Suprapubic skin (tissue), 4 donors: Measurements from ENCODE around the gene SLC29A3. TPM values are rescaled to one million over a fixed set of nuclear protein-coding genes. Genes with fewer than 3 reads are reported as not detected.

Source experiments
- DNase-seq, 2 donors: peaks; one replicate each; pipeline ENCODE4 v3.0.0-alpha.2; 2019; ENCODE audit warnings: low spot score in 2 of 2
- H3K27ac ChIP-seq: fragments of 200-600 bp; sonication (generic); one replicate; pipeline ENCODE4 v1.5.1; 2019
- H3K27me3 ChIP-seq: fragments of 200-600 bp; sonication (generic); one replicate; pipeline ENCODE4 v1.5.1; 2019
- H3K36me3 ChIP-seq: fragments of 200-600 bp; sonication (generic); one replicate; pipeline ENCODE4 v1.5.1; 2019
- H3K4me1 ChIP-seq: fragments of 200-600 bp; sonication (generic); one replicate; pipeline ENCODE4 v1.5.1; 2019
- H3K4me3 ChIP-seq: fragments of 200-600 bp; sonication (generic); one replicate; pipeline ENCODE4 v1.5.1; 2019; ENCODE audit warnings: mild to moderate bottlenecking
- H3K9me3 ChIP-seq: fragments of 200-600 bp; sonication (generic); one replicate; pipeline ENCODE4 v1.5.1; 2019
- CTCF ChIP-seq, 2 donors: fragments of 200-600 bp in 1 of 2; fragments of 450-650 bp in 1 of 2; sonication (generic) in 1 of 2; IDR thresholded peaks; one replicate each; pipeline ENCODE4 v1.5.1; 2016 to 2019; ENCODE audit warnings: antibody characterized with exemption in 2 of 2, mild to moderate bottlenecking in 1 of 2, moderate library complexity in 1 of 2
- EP300 ChIP-seq: sonication (generic); formaldehyde crosslinking; IDR thresholded peaks from one replicate; pipeline ENCODE4 v1.6.1; 2017; ENCODE audit warnings: antibody characterized with exemption
- POLR2A ChIP-seq, 2 donors: fragments of 450-650 bp; IDR thresholded peaks; one replicate each; pipeline ENCODE4 v1.6.1; 2017; ENCODE audit warnings: antibody characterized with exemption in 2 of 2, mild to moderate bottlenecking in 2 of 2, moderate library complexity in 2 of 2
- POLR2AphosphoS5 ChIP-seq, 3 donors: sonication (generic); formaldehyde crosslinking; IDR thresholded peaks; one replicate each; pipeline ENCODE4 v1.6.1; 2017; ENCODE audit warnings: antibody characterized with exemption in 3 of 3
- WGBS: methylation state at CpG from one replicate; pipeline ENCODE4 v1.1.5; 2018; 5-methylcytosine and 5-hydroxymethylcytosine counted together
- total RNA-seq, 4 donors: library from RNA; depleted of rRNA; stranded (reverse); fragments of >200 nt; gene quantifications; one replicate each; pipeline ENCODE4 v1.1.0, GENCODE V29; 2016

The SLC29A3 gene
- total RNA-seq, 4 donors from 2014 or later = 1.3 to 2.8 (median 2.2) TPM

- Histone ChIP-seq H3K27ac (no peak overlapping the region), H3K4me3 (no peak overlapping the region), H3K27me3 (no peaks in the 10 kb centered on the region), H3K36me3 (no peaks in the 10 kb centered on the region), H3K4me1 (peaks cover 5% of the 10 kb centered on the region), H3K9me3 (no peaks in the 10 kb centered on the region)
- TF ChIP-seq POLR2A (IDR thresholded peaks at IDR 0.05) (no peak), POLR2AphosphoS5 (IDR thresholded peaks at IDR 0.05) (no peak), EP300 (no peak), CTCF (IDR thresholded peaks at IDR 0.05) (no peak)
- WGBS = 67% methylated on average over 3 of the region's 3 CpGs
- no peak for DNase-seq
Measured at GRCh38 chr10:71344993-71345480, 26.0 kb downstream of the SLC29A3 start.

- Histone ChIP-seq H3K27me3 (no peaks in the 10 kb centered on the region), H3K4me1 (peaks cover 5% of the 10 kb centered on the region), H3K9me3 (no peaks in the 10 kb centered on the region), H3K27ac (no peak overlapping the region), H3K36me3 (no peaks in the 10 kb centered on the region), H3K4me3 (no peak overlapping the region)
- no peak for DNase-seq
- no peak for TF ChIP-seq POLR2AphosphoS5 (IDR thresholded peaks at IDR 0.05)
- no peak for TF ChIP-seq EP300
- no peak for TF ChIP-seq CTCF (IDR thresholded peaks at IDR 0.05)
- no peak for TF ChIP-seq POLR2A (IDR thresholded peaks at IDR 0.05)
- WGBS = 84% methylated on average over 7 of the region's 10 CpGs
Measured at GRCh38 chr10:71345694-71346093, 26.6 kb downstream of the SLC29A3 start.

- TF ChIP-seq POLR2A (IDR thresholded peaks at IDR 0.05) (no peak), EP300 (no peak), CTCF (IDR thresholded peaks at IDR 0.05) (no peak), POLR2AphosphoS5 (IDR thresholded peaks at IDR 0.05) (no peak)
- Histone ChIP-seq H3K27me3 (no peaks in the 10 kb centered on the region), H3K27ac (no peak overlapping the region), H3K4me1 (peaks cover 11% of the 10 kb centered on the region), H3K36me3 (peaks cover 4% of the 10 kb centered on the region), H3K9me3 (no peaks in the 10 kb centered on the region), H3K4me3 (no peak overlapping the region)
- 40% methylated on average over 3 of the region's 3 CpGs for WGBS
- no peak for DNase-seq
Measured at GRCh38 chr10:71346731-71347130, 27.7 kb downstream of the SLC29A3 start.

GRCh38 chr10:71347587-71348395 lies 28.7 kb downstream of the SLC29A3 start:
- WGBS = 80% methylated on average over 12 of the region's 14 CpGs
- Histone ChIP-seq H3K9me3 (no peaks in the 10 kb centered on the region), H3K27ac (no peak overlapping the region), H3K4me1 (peaks cover 11% of the 10 kb centered on the region), H3K36me3 (peaks cover 4% of the 10 kb centered on the region), H3K27me3 (no peaks in the 10 kb centered on the region), H3K4me3 (no peak overlapping the region)
- no peak for DNase-seq
- no peak for TF ChIP-seq CTCF (IDR thresholded peaks at IDR 0.05)
- no peak for TF ChIP-seq POLR2AphosphoS5 (IDR thresholded peaks at IDR 0.05)
- TF ChIP-seq POLR2A (IDR thresholded peaks at IDR 0.05) = no peak
- no peak for TF ChIP-seq EP300

GRCh38 chr10:71348850-71349249 lies 29.8 kb downstream of the SLC29A3 start:
- H3K36me3 ChIP-seq = peaks cover 4% of the 10 kb centered on the region
- H3K4me1 ChIP-seq = peaks cover 11% of the 10 kb centered on the region
- TF ChIP-seq EP300 (no peak), CTCF (IDR thresholded peaks at IDR 0.05) (no peak), POLR2AphosphoS5 (IDR thresholded peaks at IDR 0.05) (no peak), POLR2A (IDR thresholded peaks at IDR 0.05) (no peak)
- no peaks in the 10 kb centered on the region for H3K9me3 ChIP-seq
- no peak overlapping the region for H3K4me3 ChIP-seq
- H3K27ac ChIP-seq = no peak overlapping the region
- no CpG with 5 or more reads among the region's 1 CpG for WGBS
- no peaks in the 10 kb centered on the region for H3K27me3 ChIP-seq
- DNase-seq = no peak
